HepG2 (cell line): ENCODE measurements around the gene ARID3C. TPM values are rescaled to one million over a fixed set of nuclear protein-coding genes. Genes with fewer than 3 reads are reported as not detected.

ENCODE experiments used
- CREB1 ChIP-seq, 2 experiments: fragments of 450-650 bp in 1 of 2; IDR thresholded peaks; 2 replicates each; pipeline ENCODE4 v1.6.1; 2016 to 2017; ENCODE audit warnings: control low read depth in 1 of 2, mild to moderate bottlenecking in 1 of 2, missing compliant biosample characterization in 1 of 2, missing genetic modification characterization in 1 of 2
- ETV6 ChIP-seq: sonication (generic); formaldehyde crosslinking; conservative IDR thresholded peaks from 2 replicates; pipeline ENCODE4 v1.4.0; 2020; ENCODE audit warnings: missing genetic modification reagents
- FOXO1 ChIP-seq: sonication (generic); formaldehyde crosslinking; IDR thresholded peaks from 2 replicates; pipeline ENCODE4 v1.4.0; 2020; ENCODE audit warnings: missing genetic modification reagents
- HNF4G ChIP-seq, 2 experiments: sonication (generic) in 1 of 2; formaldehyde crosslinking in 1 of 2; IDR thresholded peaks; 2 replicates each; pipeline versions ENCODE4 v1.4.0 to v1.6.1; 2011 to 2020; ENCODE audit warnings: borderline replicate concordance in 2 of 2, low read depth in 2 of 2, mild to moderate bottlenecking in 2 of 2, low read length in 1 of 2, missing genetic modification reagents in 1 of 2, moderate library complexity in 1 of 2
- HNRNPK ChIP-seq: fragments of 200-400 bp; formaldehyde crosslinking; IDR thresholded peaks from 2 replicates; pipeline ENCODE4 v1.6.1; 2018; ENCODE audit warnings: low read length, low read depth, moderate library complexity, mild to moderate bottlenecking; ENCODE audit not compliant: poor library complexity, severe bottlenecking
- IRF2 ChIP-seq: IDR thresholded peaks from 2 replicates; pipeline ENCODE4 v1.6.1; 2018; ENCODE audit warnings: missing genetic modification reagents, missing compliant biosample characterization
- MIER2 ChIP-seq: IDR thresholded peaks from 2 replicates; pipeline ENCODE4 v1.6.1; 2016; ENCODE audit warnings: missing biosample characterization, missing genetic modification reagents
- MLLT10 ChIP-seq: sonication (generic); formaldehyde crosslinking; IDR thresholded peaks from 2 replicates; pipeline ENCODE4 v1.4.0; 2020; ENCODE audit warnings: missing genetic modification reagents
- PHF8 ChIP-seq: sonication (generic); formaldehyde crosslinking; IDR thresholded peaks from 2 replicates; pipeline ENCODE4 v1.5.0; 2020; ENCODE audit warnings: missing genetic modification reagents
- PRMT3 ChIP-seq: sonication (generic); formaldehyde crosslinking; IDR thresholded peaks from 2 replicates; pipeline ENCODE4 v1.8.1; 2022; ENCODE audit warnings: low read depth, mild to moderate bottlenecking, moderate library complexity, missing genetic modification reagents, borderline replicate concordance
- RCOR2 ChIP-seq: IDR thresholded peaks from 2 replicates; pipeline ENCODE4 v1.6.1; 2016; ENCODE audit warnings: missing biosample characterization, missing genetic modification reagents
- SAP130 ChIP-seq: IDR thresholded peaks from 2 replicates; pipeline ENCODE4 v1.6.1; 2016; ENCODE audit warnings: low read depth
- SIN3B ChIP-seq: fragments of 150-350 bp; IDR thresholded peaks from 2 replicates; pipeline ENCODE4 v1.6.1; 2014; ENCODE audit warnings: low read length
- ZSCAN29 ChIP-seq: sonication (generic); formaldehyde crosslinking; conservative IDR thresholded peaks from 2 replicates; pipeline ENCODE4 v1.4.0; 2020; ENCODE audit warnings: mild to moderate bottlenecking, missing genetic modification reagents
- polyA plus RNA-seq, 8 experiments: library from polyadenylated mRNA; depleted of rRNA in 3 of 8; stranded (reverse) in 7 of 8; unstranded in 1 of 8; fragments of >200 nt; fragmentation: Illumina TruSeq in 4 of 8; extraction: Trizol in 4 of 8; gene quantifications; 2 replicates each; pipeline versions ENCODE4 v1.2.1 to v1.2.3, GENCODE V29; 2011 to 2016; ENCODE audit warnings: low read depth in 4 of 8, missing spikeins in 1 of 8, mixed read lengths in 1 of 8; ENCODE audit not compliant: insufficient read depth in 1 of 8
- total RNA-seq, 5 experiments: library from RNA; depleted of rRNA; stranded (reverse); fragments of >200 nt; fragmentation: Illumina TruSeq; extraction: Trizol; gene quantifications; 2 replicates each; pipeline ENCODE4 v1.2.3, GENCODE V29; 2016; ENCODE audit warnings: low read depth in 1 of 5
- TF ChIP-seq, protein P1 (sequence below): sonication (generic); formaldehyde crosslinking; IDR thresholded peaks from 2 replicates; pipeline ENCODE4 v1.5.0; 2020; ENCODE audit warnings: missing genetic modification reagents
- TF ChIP-seq, protein P2 (sequence below): sonication (generic); formaldehyde crosslinking; IDR thresholded peaks from 2 replicates; pipeline ENCODE4 v1.4.0; 2020; ENCODE audit warnings: mild to moderate bottlenecking, missing genetic modification reagents
- TF ChIP-seq, protein P3 (sequence below): sonication (generic); formaldehyde crosslinking; IDR thresholded peaks from 2 replicates; pipeline ENCODE4 v1.4.0; 2020; ENCODE audit warnings: mild to moderate bottlenecking, missing genetic modification reagents, borderline replicate concordance
- TF ChIP-seq, protein P4 (sequence below): IDR thresholded peaks from 2 replicates; pipeline ENCODE4 v1.6.1; 2016; ENCODE audit warnings: low read depth, borderline replicate concordance
- TF ChIP-seq, protein P5 (sequence below): sonication (generic); formaldehyde crosslinking; IDR thresholded peaks from 2 replicates; pipeline ENCODE4 v1.4.0; 2020; ENCODE audit warnings: mild to moderate bottlenecking, missing genetic modification reagents, borderline replicate concordance

The ARID3C gene
- total and polyA plus RNA-seq, 2 of the 13 experiments (the other 11 are each of a cell fraction or from before 2014, with no cell fraction given): not detected

DNA sequence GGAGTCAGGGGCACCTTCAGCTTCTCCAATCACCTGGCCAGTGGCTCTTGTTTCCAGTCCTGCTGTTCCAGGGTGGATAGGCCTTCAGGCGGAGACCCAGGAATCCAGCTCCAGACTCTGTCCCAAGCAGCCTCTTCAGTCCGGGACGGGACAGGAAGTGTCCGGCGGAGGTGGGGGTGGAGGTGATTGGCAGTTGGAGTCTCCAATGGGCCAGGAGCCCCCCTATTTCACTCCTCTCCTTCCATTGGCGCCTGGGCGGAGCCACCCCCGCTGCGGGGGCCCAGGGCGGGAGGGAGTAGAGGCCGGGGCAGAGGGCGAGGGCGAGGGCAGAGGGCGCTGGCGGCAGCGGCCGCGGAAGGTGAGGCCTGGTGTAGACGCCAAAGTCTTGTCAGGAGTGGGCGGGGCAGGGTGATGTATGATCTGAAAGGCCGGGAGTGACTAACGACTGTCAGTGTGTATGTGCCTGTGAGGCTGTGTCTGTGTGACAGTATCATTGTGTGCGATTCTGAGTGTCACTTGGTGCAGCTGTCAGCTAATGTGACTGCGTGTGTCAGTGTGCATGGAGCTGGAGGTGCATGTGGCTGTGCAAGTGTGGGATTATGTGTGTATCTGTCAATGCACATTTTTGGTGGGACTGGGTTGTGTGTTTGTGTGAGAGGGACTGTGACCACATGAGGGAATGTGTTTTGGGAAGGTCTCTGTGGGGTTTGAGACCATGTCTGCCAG, 23.2 kb upstream of the ARID3C start, which contains the start of gene IL11RA (continued):
- TF ChIP-seq, protein P1, sequence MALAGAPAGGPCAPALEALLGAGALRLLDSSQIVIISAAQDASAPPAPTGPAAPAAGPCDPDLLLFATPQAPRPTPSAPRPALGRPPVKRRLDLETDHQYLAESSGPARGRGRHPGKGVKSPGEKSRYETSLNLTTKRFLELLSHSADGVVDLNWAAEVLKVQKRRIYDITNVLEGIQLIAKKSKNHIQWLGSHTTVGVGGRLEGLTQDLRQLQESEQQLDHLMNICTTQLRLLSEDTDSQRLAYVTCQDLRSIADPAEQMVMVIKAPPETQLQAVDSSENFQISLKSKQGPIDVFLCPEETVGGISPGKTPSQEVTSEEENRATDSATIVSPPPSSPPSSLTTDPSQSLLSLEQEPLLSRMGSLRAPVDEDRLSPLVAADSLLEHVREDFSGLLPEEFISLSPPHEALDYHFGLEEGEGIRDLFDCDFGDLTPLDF: peak; percentile 29; the same call in 1 of the 2 replicates
- peak; percentile 94 for TF ChIP-seq SAP130
- peak; percentile 83 for TF ChIP-seq HNF4G (IDR thresholded peaks at IDR 0.05; ENCODE audit: borderline replicate concordance, low read depth, low read length)
- peak; percentile 84; the same call in 1 of the 2 replicates for TF ChIP-seq HNF4G (CRISPR knock-in tag; IDR thresholded peaks at IDR 0.05; ENCODE audit: borderline replicate concordance, low read depth)
- TF ChIP-seq MIER2 (CRISPR knock-in tag): 0 out of 2 replicates have a peak, but pooled peaks have one; percentile 24
- TF ChIP-seq, protein P2, sequence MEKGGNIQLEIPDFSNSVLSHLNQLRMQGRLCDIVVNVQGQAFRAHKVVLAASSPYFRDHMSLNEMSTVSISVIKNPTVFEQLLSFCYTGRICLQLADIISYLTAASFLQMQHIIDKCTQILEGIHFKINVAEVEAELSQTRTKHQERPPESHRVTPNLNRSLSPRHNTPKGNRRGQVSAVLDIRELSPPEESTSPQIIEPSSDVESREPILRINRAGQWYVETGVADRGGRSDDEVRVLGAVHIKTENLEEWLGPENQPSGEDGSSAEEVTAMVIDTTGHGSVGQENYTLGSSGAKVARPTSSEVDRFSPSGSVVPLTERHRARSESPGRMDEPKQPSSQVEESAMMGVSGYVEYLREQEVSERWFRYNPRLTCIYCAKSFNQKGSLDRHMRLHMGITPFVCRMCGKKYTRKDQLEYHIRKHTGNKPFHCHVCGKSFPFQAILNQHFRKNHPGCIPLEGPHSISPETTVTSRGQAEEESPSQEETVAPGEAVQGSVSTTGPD (CRISPR knock-in tag): no peak
- no peak; the same call in 1 of the 2 replicates for TF ChIP-seq IRF2 (CRISPR knock-in tag)
- 0 out of 2 replicates have a peak, but pooled peaks have one; percentile 32 for TF ChIP-seq SIN3B
- TF ChIP-seq CREB1 (IDR thresholded peaks at IDR 0.05): peak; percentile 56; the same call in 1 of the 2 replicates
- TF ChIP-seq CREB1 (CRISPR knock-in tag; IDR thresholded peaks at IDR 0.05): peak; percentile 74
- TF ChIP-seq, protein P3, sequence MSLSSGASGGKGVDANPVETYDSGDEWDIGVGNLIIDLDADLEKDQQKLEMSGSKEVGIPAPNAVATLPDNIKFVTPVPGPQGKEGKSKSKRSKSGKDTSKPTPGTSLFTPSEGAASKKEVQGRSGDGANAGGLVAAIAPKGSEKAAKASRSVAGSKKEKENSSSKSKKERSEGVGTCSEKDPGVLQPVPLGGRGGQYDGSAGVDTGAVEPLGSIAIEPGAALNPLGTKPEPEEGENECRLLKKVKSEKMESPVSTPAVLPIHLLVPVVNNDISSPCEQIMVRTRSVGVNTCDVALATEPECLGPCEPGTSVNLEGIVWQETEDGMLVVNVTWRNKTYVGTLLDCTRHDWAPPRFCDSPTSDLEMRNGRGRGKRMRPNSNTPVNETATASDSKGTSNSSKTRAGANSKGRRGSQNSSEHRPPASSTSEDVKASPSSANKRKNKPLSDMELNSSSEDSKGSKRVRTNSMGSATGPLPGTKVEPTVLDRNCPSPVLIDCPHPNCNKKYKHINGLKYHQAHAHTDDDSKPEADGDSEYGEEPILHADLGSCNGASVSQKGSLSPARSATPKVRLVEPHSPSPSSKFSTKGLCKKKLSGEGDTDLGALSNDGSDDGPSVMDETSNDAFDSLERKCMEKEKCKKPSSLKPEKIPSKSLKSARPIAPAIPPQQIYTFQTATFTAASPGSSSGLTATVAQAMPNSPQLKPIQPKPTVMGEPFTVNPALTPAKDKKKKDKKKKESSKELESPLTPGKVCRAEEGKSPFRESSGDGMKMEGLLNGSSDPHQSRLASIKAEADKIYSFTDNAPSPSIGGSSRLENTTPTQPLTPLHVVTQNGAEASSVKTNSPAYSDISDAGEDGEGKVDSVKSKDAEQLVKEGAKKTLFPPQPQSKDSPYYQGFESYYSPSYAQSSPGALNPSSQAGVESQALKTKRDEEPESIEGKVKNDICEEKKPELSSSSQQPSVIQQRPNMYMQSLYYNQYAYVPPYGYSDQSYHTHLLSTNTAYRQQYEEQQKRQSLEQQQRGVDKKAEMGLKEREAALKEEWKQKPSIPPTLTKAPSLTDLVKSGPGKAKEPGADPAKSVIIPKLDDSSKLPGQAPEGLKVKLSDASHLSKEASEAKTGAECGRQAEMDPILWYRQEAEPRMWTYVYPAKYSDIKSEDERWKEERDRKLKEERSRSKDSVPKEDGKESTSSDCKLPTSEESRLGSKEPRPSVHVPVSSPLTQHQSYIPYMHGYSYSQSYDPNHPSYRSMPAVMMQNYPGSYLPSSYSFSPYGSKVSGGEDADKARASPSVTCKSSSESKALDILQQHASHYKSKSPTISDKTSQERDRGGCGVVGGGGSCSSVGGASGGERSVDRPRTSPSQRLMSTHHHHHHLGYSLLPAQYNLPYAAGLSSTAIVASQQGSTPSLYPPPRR (CRISPR knock-in tag): peak; percentile 51; the same call in 1 of the 2 replicates
- TF ChIP-seq, protein P4, sequence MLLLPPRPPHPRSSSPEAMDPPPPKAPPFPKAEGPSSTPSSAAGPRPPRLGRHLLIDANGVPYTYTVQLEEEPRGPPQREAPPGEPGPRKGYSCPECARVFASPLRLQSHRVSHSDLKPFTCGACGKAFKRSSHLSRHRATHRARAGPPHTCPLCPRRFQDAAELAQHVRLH (CRISPR knock-in tag): peak; percentile 48; the same call in 1 of the 2 replicates
- TF ChIP-seq PRMT3 (CRISPR knock-in tag): no peak
- TF ChIP-seq MLLT10 (CRISPR knock-in tag): no peak
- TF ChIP-seq PHF8 (CRISPR knock-in tag): peak; percentile 46; the same call in 1 of the 2 replicates
- no peak for TF ChIP-seq ETV6
- no peak for TF ChIP-seq HNRNPK
- no peak for TF ChIP-seq FOXO1 (CRISPR knock-in tag)
- TF ChIP-seq ZSCAN29 (CRISPR knock-in tag): peak; percentile 91
- TF ChIP-seq, protein P5, sequence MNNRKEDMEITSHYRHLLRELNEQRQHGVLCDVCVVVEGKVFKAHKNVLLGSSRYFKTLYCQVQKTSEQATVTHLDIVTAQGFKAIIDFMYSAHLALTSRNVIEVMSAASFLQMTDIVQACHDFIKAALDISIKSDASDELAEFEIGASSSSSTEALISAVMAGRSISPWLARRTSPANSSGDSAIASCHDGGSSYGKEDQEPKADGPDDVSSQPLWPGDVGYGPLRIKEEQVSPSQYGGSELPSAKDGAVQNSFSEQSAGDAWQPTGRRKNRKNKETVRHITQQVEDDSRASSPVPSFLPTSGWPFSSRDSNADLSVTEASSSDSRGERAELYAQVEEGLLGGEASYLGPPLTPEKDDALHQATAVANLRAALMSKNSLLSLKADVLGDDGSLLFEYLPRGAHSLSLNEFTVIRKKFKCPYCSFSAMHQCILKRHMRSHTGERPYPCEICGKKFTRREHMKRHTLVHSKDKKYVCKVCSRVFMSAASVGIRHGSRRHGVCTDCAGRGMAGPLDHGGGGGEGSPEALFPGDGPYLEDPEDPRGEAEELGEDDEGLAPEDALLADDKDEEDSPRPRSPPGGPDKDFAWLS (CRISPR knock-in tag): no peak
- TF ChIP-seq RCOR2 (CRISPR knock-in tag): no peak
